ENCODE measurements around the gene E2F2.

The E2F2 gene

DNA sequence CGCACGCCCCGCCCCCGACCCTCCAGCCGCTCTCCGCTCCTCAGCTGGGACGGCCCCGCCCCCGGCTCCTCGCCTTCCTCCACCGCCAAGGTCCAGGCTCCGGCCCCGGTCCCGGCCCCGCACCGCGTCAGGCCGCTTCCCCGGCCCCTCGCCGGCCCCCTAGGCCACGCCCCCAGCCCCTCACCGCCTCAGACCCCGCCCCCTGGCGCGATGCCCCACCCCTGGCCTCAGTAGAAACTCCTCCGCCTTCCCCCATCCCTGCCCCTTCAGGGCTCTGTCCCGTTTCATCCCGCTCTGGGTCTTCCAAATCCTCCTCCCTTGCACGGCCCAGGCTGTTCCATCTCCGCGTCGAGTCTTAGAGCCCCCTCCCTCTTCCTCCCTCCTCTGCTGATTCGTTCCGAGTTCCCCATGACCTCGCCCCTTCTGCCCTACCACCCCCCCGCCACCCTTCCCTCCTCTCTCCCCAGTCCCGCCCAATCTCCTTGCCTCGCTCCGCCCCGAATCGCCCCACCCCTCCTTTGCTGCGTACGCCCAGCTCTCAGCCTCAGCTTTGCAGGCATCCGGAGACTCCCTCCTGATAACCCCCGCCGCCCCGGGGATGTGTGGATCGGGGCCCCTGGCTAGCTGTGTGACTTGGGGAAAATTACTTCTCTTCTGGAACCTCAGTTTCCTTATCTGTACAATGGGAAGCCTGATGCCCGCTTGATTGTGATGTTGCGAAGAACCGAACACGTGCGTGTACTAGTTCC, 46.6 kb downstream of the E2F2 start:
- DNase-seq (ENCODE audit: insufficient read length), result peak; percentile 87
- no peak for TF ChIP-seq POLR2A (IDR thresholded peaks at IDR 0.05; ENCODE audit: low read depth, low read length)
- no peak for TF ChIP-seq TAF1 (IDR thresholded peaks at IDR 0.05; ENCODE audit: borderline replicate concordance, low read depth, low read length)
- no peak for TF ChIP-seq POLR2AphosphoS5 (IDR thresholded peaks at IDR 0.05; ENCODE audit: low read depth, low read length)
- FAIRE-seq, result peak; percentile 94

DNA sequence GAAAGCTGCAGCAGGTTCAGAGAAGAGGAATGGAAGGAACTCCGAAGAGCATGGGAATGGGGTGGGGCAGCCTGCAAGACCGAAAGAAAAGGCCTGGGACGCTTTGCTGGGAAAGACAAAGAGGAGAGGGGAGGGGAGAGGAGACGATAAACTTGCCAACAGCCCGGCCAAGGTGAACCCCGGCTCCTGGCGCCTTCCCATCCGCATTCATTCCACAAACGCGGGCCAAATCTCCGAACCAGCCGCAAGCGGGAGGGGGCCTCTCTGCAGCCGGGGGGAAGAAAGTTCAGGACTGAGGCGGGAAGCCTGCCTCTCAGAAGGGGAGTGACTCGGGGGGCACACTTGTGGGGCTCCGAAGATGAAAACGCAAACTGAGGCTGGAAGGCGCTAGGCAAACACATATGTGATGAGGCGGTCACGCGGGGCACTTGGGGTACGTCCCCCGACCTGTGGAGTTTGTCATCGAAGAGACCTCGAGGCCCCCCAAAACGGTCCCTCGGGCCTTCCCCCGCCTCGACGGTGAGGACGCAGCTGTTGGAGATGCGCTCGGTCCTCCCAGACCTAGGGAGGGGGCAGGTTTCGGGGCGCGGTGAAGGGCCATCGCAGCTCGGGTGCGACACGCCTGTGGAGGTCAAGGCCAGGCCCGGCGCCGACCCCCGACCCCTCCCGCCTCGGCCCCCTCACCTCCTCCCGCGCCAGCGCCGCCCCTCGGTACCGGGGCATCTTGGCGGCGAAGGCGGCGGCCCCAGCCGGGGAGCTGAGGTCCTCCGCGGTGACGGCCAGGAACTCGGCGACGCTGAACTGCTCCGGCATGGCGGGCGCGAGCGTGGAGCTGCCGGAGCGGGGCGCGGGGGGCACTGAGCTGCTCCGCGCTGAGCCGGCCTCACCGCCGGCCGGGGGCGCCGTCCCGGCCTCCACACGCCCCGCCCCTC, 47.4 kb downstream of the E2F2 start, which contains the start of gene ASAP3:
ASAP3 (minus strand) TSS at position 859 of the 932 bp plus-strand sequence; CDS start at position 813, 46 bp downstream.
- no peak for FAIRE-seq
- TF ChIP-seq POLR2AphosphoS5 (IDR thresholded peaks at IDR 0.05; ENCODE audit: low read depth, low read length), result no peak
- TF ChIP-seq POLR2A (IDR thresholded peaks at IDR 0.05; ENCODE audit: low read depth, low read length), result no peak
- no peak for TF ChIP-seq TAF1 (IDR thresholded peaks at IDR 0.05; ENCODE audit: borderline replicate concordance, low read depth, low read length)
- no peak for DNase-seq (ENCODE audit: insufficient read length)

DNA sequence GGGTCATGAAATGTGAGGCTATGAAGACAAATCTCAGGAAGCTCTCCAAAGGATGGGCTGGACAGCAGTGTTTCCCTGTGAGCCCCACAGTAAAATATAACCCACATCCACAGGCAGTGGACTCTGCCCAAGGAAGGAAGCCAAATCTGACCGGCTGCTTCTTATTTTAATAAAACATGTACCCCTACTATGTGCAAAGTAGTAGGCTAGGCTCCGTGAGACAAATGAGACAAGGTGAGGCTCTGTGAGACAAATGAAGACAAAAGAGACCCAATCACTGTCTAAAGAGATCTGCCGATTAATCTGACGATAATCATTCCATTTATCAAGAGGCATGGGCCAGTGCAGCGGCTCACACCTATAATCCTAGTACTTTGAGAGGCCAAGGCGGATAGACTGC, 49.1 kb downstream of the E2F2 start:
- TF ChIP-seq POLR2A (IDR thresholded peaks at IDR 0.05; ENCODE audit: low read depth, low read length) (no peak), POLR2AphosphoS5 (IDR thresholded peaks at IDR 0.05; ENCODE audit: low read depth, low read length) (no peak), TAF1 (IDR thresholded peaks at IDR 0.05; ENCODE audit: borderline replicate concordance, low read depth, low read length) (no peak)
- DNase-seq (ENCODE audit: insufficient read length), result no peak
- FAIRE-seq, result no peak

DNA sequence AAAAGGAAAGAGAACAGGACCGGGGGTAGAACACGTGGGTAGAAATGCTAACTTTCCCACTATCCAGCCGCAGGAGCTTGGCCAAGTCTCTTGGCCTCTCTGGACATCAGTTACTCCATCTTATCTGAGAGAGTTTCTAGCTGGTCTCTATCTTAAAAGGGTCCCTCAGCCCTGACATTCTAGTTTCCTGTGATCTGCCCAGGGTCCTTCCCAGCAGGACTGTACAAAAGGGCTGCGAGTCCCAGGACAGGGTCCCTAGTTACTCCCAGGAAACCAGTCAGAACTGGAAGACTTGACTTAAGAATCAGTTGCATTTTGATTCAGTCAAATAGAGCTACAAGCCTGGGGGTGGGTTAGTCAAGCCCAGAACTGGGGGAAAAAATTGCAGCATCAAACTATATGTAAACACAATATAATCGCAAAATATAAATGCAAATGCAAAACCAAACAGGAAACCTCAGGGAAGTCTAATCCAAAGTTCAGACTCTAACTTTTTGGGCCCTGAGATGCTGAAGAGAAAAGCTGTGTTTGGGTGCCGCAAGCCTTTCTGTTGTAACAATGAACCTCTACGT, 49.9 kb downstream of the E2F2 start:
- FAIRE-seq, result no peak
- TF ChIP-seq POLR2AphosphoS5 (IDR thresholded peaks at IDR 0.05; ENCODE audit: low read depth, low read length), result no peak
- TF ChIP-seq POLR2A (IDR thresholded peaks at IDR 0.05; ENCODE audit: low read depth, low read length), result no peak
- no peak for TF ChIP-seq TAF1 (IDR thresholded peaks at IDR 0.05; ENCODE audit: borderline replicate concordance, low read depth, low read length)
- DNase-seq (ENCODE audit: insufficient read length), result no peak

DNA sequence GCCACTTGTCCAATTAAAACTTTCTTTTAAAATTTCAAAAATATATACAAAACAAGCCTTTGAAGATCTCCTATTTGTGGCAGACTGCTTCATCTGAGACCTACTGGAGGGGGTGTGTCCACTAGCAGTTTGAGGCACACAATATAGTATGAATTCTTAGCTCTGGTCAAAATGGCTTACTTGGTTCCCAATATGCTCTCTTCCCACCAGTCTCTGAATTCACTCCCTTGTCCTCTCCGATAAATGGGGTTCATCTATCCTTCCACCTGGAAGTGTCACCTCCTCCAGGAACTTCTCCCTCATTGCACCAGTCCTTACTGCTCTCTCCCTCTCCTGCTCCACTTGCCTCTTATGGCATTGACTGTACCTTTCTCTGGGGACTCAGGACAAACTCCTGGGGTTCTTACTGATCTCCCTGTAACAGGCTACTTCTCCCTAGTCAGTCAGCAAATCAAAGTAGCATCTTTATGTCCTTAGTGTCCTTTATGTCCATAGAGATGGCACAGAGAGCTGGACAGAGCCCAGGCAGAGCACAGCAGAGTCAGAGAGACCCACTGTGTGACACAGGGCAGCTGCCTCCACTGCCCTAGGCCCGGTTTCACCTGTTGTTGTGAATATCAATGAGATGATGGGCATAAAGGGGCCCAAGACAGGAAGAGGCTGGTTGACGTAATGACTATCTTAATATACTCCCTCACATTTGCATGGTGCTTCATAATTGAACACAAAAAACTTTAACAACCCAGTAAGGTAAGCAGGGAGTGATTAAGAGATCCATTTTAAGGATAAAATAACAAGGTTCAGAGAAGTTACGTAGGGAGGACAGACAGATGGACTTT, 50.6 kb downstream of the E2F2 start:
- no peak for DNase-seq (ENCODE audit: insufficient read length)
- TF ChIP-seq TAF1 (IDR thresholded peaks at IDR 0.05; ENCODE audit: borderline replicate concordance, low read depth, low read length), result no peak
- no peak for TF ChIP-seq POLR2AphosphoS5 (IDR thresholded peaks at IDR 0.05; ENCODE audit: low read depth, low read length)
- TF ChIP-seq POLR2A (IDR thresholded peaks at IDR 0.05; ENCODE audit: low read depth, low read length), result no peak
- FAIRE-seq, result no peak

DNA sequence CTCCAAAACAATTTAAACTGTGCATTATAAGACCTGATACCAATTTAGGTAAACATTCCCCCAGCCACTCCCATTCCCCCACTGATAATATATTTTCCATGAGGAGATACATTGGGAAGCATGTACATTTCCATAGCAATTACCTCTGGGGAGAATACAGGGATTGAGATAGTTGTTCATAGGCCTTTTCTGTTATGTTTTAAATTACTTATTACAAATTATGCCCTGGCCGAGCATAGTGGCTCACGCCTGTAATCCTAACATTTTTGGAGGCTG, 51.4 kb downstream of the E2F2 start:
- no peak for TF ChIP-seq POLR2A (IDR thresholded peaks at IDR 0.05; ENCODE audit: low read depth, low read length)
- TF ChIP-seq TAF1 (IDR thresholded peaks at IDR 0.05; ENCODE audit: borderline replicate concordance, low read depth, low read length), result no peak
- no peak for TF ChIP-seq POLR2AphosphoS5 (IDR thresholded peaks at IDR 0.05; ENCODE audit: low read depth, low read length)
- FAIRE-seq (no peak), DNase-seq (ENCODE audit: insufficient read length) (no peak)

DNA sequence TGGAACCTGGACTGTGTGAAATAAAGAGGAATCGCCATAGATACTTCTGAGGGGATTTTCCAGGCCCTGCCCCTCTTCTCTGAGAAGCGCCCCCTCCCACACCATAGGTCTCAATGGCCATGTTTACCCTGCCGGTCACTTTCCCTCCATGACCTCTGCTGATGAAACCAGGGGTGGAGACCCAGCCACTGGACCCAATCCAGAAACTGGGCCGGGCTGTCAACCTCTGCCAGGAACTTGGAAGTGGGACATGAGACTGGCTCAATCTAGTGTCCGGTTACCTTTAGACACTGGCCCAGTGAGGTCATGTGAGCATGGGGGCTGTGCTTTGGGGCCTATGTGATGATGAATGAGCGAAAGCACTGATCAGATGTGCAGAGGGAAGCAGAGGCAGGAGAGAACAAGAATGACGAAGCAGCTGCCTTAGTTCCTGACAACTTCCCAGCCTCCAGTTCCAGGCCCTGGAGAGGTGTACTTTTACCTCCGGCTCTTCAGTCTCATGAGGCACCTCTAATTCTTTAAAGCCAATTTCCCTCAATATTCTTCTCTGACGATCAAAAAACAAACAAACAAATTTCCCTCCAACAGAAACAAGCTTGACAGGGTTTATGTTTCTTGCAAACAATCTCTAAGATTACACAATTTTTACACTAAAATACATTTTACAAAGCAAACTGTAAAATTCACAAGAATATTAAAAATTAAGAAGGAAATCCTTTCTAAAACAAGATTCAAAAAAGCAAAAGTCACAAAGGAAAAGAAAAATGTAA, 52.0 kb downstream of the E2F2 start:
- no peak for DNase-seq (ENCODE audit: insufficient read length)
- no peak for TF ChIP-seq POLR2A (IDR thresholded peaks at IDR 0.05; ENCODE audit: low read depth, low read length)
- no peak for TF ChIP-seq TAF1 (IDR thresholded peaks at IDR 0.05; ENCODE audit: borderline replicate concordance, low read depth, low read length)
- FAIRE-seq, result no peak

DNA sequence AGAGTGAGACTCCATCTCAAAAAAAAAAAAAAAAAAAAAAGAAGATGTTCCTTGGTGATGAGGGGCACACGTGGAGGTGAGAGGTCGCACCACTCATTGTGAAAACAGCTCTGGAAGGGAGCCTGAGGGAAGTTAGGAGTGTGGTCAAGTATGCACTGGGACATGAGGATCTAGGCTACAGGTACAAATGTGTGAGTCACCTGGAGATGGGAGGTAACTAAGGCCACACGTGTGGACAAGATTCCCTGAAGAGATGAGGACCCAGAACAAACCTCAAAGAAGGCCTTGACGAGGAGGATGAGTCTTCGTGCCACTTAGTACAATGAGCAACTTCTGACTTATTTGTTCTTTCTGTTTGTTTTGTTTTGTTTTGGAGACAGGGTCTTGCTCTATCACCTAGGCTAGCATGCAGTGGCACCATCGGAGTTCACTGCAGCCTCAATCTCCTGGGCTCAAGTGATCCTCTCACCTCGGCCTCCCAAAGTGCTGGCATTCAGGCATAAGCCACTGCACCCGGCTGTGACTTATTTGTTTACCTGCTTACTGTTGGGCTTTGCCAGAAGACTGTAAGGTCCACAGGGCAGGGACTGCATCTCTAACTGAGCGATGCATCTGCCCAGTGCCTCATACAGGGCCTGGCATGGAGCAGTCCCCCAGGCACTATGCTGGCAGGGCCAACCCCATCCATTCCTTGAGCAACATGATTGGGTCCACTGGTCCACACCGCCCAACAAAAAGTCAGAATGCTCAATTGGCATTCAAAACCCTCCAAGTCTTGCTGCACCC, 53.5 kb downstream of the E2F2 start:
- no peak for FAIRE-seq
- DNase-seq (ENCODE audit: insufficient read length), result no peak
- no peak for TF ChIP-seq TAF1 (IDR thresholded peaks at IDR 0.05; ENCODE audit: borderline replicate concordance, low read depth, low read length)

DNA sequence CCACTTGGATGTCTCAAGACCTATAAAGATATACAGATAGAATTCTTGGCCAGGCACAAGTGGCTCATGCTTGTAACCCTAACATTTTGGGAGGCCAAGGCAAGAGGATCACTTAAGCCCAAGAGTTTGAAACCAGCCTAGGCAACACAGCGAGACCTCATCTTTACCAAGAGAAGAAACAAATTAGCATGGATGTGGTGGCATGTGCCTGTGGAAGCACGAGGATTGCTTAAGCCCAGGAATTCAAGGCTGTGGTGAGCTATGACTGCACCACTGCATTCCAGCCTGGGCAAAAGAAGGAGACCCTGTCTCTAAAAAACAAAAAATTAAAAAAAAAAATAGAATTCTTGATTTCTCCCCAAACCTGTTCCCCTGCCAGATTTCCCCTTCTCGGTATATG, 55.4 kb downstream of the E2F2 start:
- no peak for TF ChIP-seq POLR2A (IDR thresholded peaks at IDR 0.05; ENCODE audit: low read depth, low read length)
- TF ChIP-seq POLR2AphosphoS5 (IDR thresholded peaks at IDR 0.05; ENCODE audit: low read depth, low read length), result no peak
- no peak for FAIRE-seq
- DNase-seq (ENCODE audit: insufficient read length), result no peak

DNA sequence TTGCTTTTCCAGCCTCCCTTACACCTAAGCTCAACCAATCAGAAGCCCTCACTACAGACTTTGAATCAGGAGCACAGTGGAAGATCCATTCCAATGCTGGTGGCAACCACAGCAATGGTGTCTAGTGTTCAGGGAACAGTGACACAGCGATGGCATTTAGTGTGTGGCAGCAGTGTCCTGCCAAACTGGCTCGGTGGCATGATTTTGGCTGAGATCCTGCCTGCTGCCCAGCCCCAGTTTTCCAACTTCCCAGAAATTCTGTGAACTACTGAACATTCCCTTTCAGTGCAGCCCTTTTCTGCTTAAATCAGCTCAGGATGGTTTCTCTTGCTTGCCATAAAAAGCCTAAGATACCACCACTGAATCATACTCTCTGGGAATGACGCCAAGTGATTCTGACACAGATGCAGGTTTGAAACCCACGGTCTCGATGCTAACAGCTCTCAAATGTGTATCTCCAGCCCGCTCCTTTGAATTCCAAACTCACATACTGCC, 55.9 kb downstream of the E2F2 start:
- no peak for FAIRE-seq
- TF ChIP-seq POLR2AphosphoS5 (IDR thresholded peaks at IDR 0.05; ENCODE audit: low read depth, low read length) (no peak), POLR2A (IDR thresholded peaks at IDR 0.05; ENCODE audit: low read depth, low read length) (no peak), TAF1 (IDR thresholded peaks at IDR 0.05; ENCODE audit: borderline replicate concordance, low read depth, low read length) (no peak)
- DNase-seq (ENCODE audit: insufficient read length), result no peak
